OCI-LY7 (cell line): Measurements from ENCODE around the gene CPNE2. TPM values are rescaled to one million over a fixed set of nuclear protein-coding genes. Genes with fewer than 3 reads are reported as not detected.

Experiments used
- BruUV-seq: library from RNA; stranded (reverse); fragments of 400-500 nt; replicated peaks from 2 replicates; lab custom pipeline; 2021; lab: Mats Ljungman, UMichigan
- CTCF ChIA-PET: fragments of 300-600 bp; sonication (Branson Sonifier 250); formaldehyde crosslinking; loops from one replicate; lab custom pipeline; 2022; ENCODE audit warnings: antibody characterized with exemption; ENCODE audit not compliant: unreplicated experiment; lab: Charles Lee
- POLR2A ChIA-PET: fragments of 300-600 bp; sonication (Branson Sonifier 250); formaldehyde crosslinking; loops from one replicate; lab custom pipeline; 2022; ENCODE audit warnings: antibody characterized with exemption; lab: Charles Lee
- DNase-seq: peaks from one replicate; pipeline ENCODE4 v3.0.0-alpha.2; 2015; ENCODE audit warnings: low spot score
- H2AFZ ChIP-seq: fragments of 200-600 bp; sonication (generic), shearing (Covaris generic); 2 replicates; pipeline ENCODE4 v1.6.1; 2014; ENCODE audit warnings: mild to moderate bottlenecking, antibody characterized with exemption, low read length, moderate library complexity
- H3K27ac ChIP-seq: fragments of 200-600 bp; sonication (generic); 2 replicates; pipeline ENCODE4 v1.5.1; 2014; ENCODE audit warnings: mixed run types, low read depth, mild to moderate bottlenecking, moderate library complexity, low read length, inconsistent platforms; ENCODE audit not compliant: poor library complexity, severe bottlenecking
- H3K36me3 ChIP-seq: fragments of 200-600 bp; sonication (generic); 2 replicates; pipeline ENCODE4 v1.6.1; 2014; ENCODE audit warnings: mild to moderate bottlenecking, antibody characterized with exemption, low read length, moderate library complexity, mixed read lengths; ENCODE audit not compliant: insufficient read depth
- H3K4me1 ChIP-seq: fragments of 200-600 bp; sonication (generic); 2 replicates; pipeline ENCODE4 v1.5.1; 2014; ENCODE audit warnings: mild to moderate bottlenecking, low read length; ENCODE audit not compliant: insufficient read depth, poor library complexity, severe bottlenecking
- H3K4me2 ChIP-seq: fragments of 200-600 bp; sonication (generic); 2 replicates; pipeline ENCODE4 v1.6.1; 2014; ENCODE audit warnings: mild to moderate bottlenecking, low read length
- H3K4me3 ChIP-seq: fragments of 200-600 bp; sonication (generic); 2 replicates; pipeline ENCODE4 v1.5.1; 2014; ENCODE audit warnings: mild to moderate bottlenecking, low read depth, low read length; ENCODE audit not compliant: poor library complexity, severe bottlenecking
- H3K79me2 ChIP-seq: fragments of 200-600 bp; sonication (generic); 2 replicates; pipeline ENCODE4 v1.6.1; 2016; ENCODE audit warnings: low read depth, mild to moderate bottlenecking, low read length, moderate library complexity, mixed read lengths; ENCODE audit not compliant: insufficient read depth
- H3K9me2 ChIP-seq: fragments of 200-600 bp; sonication (generic); 2 replicates; pipeline ENCODE4 v1.6.1; 2016; ENCODE audit warnings: mild to moderate bottlenecking, low read length, mixed read lengths; ENCODE audit not compliant: insufficient read depth
- H3K9me3 ChIP-seq: fragments of 200-600 bp; sonication (generic); 2 replicates; pipeline ENCODE4 v1.6.1; 2014; ENCODE audit warnings: mild to moderate bottlenecking, mixed run types, low read length, mixed read lengths
- H4K20me1 ChIP-seq: fragments of 200-600 bp; sonication (generic); 2 replicates; pipeline ENCODE4 v1.6.1; 2014; ENCODE audit warnings: mild to moderate bottlenecking, antibody characterized with exemption, low read length, moderate library complexity, mixed read lengths; ENCODE audit not compliant: insufficient read depth
- EZH2phosphoT487 ChIP-seq: fragments of 200-600 bp; sonication (generic); IDR thresholded peaks from 2 replicates; pipeline ENCODE4 v1.6.1; 2018; ENCODE audit warnings: low read depth, borderline replicate concordance, mild to moderate bottlenecking, mixed run types, antibody characterized with exemption, low read length, moderate library complexity, mixed read lengths
- intact Hi-C: fragments of 100-400 bp; cut with micrococcal nuclease; formaldehyde crosslinking; loops from one replicate; pipeline ENCODE4 v1.10.0; 2022; ENCODE audit not compliant: unreplicated experiment
- total RNA-seq, 2 experiments: library from RNA; depleted of rRNA in 1 of 2; stranded (reverse); fragments of >200 nt in 1 of 2; shearing (Covaris generic) in 1 of 2; gene quantifications; 2 replicates each; pipeline ENCODE4 v1.2.3, GENCODE V29; 2014 to 2022
- TF ChIP-seq, protein P1 (sequence below): fragments of 200-600 bp; sonication (generic); conservative IDR thresholded peaks from 2 replicates; pipeline ENCODE4 v1.5.1; 2014; ENCODE audit warnings: mild to moderate bottlenecking, antibody characterized with exemption, low read length, moderate library complexity, mixed read lengths

Gene CPNE2
- total RNA-seq, 2 experiments from 2014 or later = 14.4 to 44.7 TPM

DNA sequence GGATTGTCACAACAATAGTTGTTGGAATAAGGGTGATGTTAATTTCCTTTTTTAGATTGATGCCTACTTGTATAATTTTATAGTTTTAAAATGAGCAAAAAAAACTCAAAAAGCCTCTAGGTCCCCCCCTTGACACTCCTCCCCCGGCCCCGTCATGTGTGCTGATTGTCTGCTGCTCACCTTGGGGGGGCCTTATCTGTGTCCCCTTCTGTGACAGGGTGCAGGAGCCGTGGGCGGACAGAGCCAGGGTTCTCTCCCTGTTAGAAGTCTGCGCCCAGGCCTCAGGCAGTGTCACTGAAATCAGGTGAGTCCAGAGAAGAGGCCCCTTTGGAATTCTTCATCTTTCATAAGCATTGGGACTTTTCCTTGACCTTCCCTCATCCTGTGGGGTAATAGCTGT is 27.4 kb upstream of the CPNE2 start:
- Histone ChIP-seq H3K9me2 (no peaks in the 10 kb centered on the region), H3K9me3 (no peaks in the 10 kb centered on the region), H3K79me2 (no peaks in the 10 kb centered on the region), H3K4me3 (no peak overlapping the region), H4K20me1 (no peaks in the 10 kb centered on the region), H3K36me3 (peaks cover 38% of the 10 kb centered on the region), H3K27ac (no peak overlapping the region), H3K4me1 (no peaks in the 10 kb centered on the region), H2AFZ (no peak overlapping the region), H3K4me2 (no peak overlapping the region)
- TF ChIP-seq, protein P1, sequence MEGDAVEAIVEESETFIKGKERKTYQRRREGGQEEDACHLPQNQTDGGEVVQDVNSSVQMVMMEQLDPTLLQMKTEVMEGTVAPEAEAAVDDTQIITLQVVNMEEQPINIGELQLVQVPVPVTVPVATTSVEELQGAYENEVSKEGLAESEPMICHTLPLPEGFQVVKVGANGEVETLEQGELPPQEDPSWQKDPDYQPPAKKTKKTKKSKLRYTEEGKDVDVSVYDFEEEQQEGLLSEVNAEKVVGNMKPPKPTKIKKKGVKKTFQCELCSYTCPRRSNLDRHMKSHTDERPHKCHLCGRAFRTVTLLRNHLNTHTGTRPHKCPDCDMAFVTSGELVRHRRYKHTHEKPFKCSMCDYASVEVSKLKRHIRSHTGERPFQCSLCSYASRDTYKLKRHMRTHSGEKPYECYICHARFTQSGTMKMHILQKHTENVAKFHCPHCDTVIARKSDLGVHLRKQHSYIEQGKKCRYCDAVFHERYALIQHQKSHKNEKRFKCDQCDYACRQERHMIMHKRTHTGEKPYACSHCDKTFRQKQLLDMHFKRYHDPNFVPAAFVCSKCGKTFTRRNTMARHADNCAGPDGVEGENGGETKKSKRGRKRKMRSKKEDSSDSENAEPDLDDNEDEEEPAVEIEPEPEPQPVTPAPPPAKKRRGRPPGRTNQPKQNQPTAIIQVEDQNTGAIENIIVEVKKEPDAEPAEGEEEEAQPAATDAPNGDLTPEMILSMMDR = no peak
- TF ChIP-seq EZH2phosphoT487 = no peak
- CTCF ChIA-PET = no interaction called here
- intact Hi-C loops = no loop called here
- no TSS peak for BruUV-seq
- no peak for DNase-seq
- POLR2A ChIA-PET = no interaction called here

DNA sequence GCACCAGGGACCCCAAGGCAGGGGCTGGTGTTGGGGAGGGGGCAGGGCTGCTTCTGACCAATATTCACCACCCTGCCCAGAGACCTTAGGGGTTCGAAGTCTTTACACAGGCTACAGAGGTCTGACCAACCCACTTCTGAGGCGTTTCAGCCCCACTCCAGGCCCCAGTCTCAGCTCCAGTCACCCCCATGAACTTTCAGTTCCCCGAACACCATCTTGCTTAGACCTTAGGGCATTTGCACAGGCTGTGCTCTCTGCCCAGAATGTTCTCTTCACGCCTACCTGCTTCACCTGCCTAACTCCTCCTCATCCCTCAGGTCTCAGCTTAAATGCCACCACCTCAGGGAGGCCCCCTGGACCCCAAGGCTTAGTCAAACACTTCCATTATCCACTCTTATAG is 25.8 kb upstream of the CPNE2 start:
- intact Hi-C loops = no loop called here
- BruUV-seq = no TSS peak
- H3K9me3 ChIP-seq = no peaks in the 10 kb centered on the region
- ChIA-PET POLR2A (interaction anchor here (0.7 to 1.2 kb wide), 2 partner anchors 210 to 264 kb away, joined by 3 read pairs; no protein-coding TSS in a partner anchor), CTCF (interaction anchor here (0.8 kb wide), 1 partner anchor 10 kb away, joined by 3 read pairs; no protein-coding TSS in a partner anchor)
- no peak for TF ChIP-seq EZH2phosphoT487
- TF ChIP-seq, protein P1 = no peak
- H2AFZ ChIP-seq = no peak overlapping the region
- H3K4me2 ChIP-seq = no peak overlapping the region
- H3K36me3 ChIP-seq = peaks cover 27% of the 10 kb centered on the region
- no peak overlapping the region for H3K27ac ChIP-seq
- H3K4me3 ChIP-seq = no peak overlapping the region
- no peaks in the 10 kb centered on the region for H3K9me2 ChIP-seq
- DNase-seq = no peak
- no peaks in the 10 kb centered on the region for H4K20me1 ChIP-seq
- no peaks in the 10 kb centered on the region for H3K79me2 ChIP-seq
- H3K4me1 ChIP-seq = no peaks in the 10 kb centered on the region

DNA sequence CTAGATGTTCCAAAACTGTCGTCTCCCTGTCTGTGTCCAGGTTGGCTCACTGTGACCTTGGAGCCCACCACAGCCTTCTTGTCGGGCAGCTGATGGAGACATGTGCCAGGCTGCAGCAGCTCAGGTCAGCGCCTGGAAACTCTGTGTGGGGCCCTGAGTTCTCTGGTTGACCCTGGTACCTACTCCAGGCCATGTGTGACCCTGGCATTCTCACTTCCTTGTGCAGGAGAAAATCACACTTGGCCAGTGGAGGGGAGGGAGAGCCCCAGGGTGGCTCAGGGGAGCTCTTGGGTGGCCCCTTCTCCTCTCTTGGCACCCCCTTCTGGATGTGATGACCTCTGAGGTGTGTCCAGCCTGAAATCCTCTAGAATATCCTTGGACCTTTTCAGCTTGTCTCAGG is 25.0 kb upstream of the CPNE2 start:
- Histone ChIP-seq H3K4me2 (no peak overlapping the region), H3K79me2 (no peaks in the 10 kb centered on the region), H3K9me3 (no peaks in the 10 kb centered on the region), H2AFZ (no peak overlapping the region), H4K20me1 (no peaks in the 10 kb centered on the region), H3K36me3 (peaks cover 27% of the 10 kb centered on the region), H3K9me2 (no peaks in the 10 kb centered on the region), H3K4me1 (no peaks in the 10 kb centered on the region), H3K27ac (no peak overlapping the region), H3K4me3 (no peak overlapping the region)
- ChIA-PET POLR2A (interaction anchor here (0.7 to 1.2 kb wide), 2 partner anchors 211 to 265 kb away, joined by 3 read pairs; no protein-coding TSS in a partner anchor), CTCF (no interaction called here)
- DNase-seq = no peak
- intact Hi-C loops = no loop called here
- no peak for TF ChIP-seq EZH2phosphoT487
- no TSS peak for BruUV-seq
